ENCODE data around the gene DHCR24. TPM values are rescaled to one million over a fixed set of nuclear protein-coding genes. Genes with fewer than 3 reads are reported as not detected.

DHCR24 gene
- total and polyA plus RNA-seq, 2 experiments from 2014 or later: 124 to 453 TPM

DNA sequence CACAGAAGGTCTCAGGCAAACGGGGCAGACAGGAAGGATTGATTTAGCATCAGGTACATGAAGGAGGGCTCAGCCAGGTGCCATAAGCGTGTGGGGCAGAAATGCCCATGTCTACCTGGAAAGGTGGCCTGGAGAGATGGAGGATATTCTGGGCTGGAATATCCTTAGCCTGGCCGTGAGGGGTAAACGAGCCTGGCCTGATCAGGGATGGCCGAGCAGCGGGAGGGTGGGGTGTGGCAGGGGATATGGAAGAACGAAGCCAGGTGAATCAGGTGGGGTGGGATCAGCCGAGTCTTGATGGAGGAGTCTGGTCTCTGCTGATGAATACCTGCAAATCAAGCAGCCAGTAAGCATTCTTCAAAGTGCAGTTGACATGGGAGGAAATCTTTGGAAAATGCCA, 50.4 kb downstream of the DHCR24 start:
- Histone ChIP-seq H3F3A (replicated peaks; ENCODE audit: low read depth) (no peaks in the 10 kb centered on the region), H3K27ac (ENCODE audit: low read depth) (no peak overlapping the region), H3K4me2 (no peak overlapping the region), H3K4me3 (no peak overlapping the region), H4K20me1 (replicated peaks; ENCODE audit: insufficient read depth) (no peaks in the 10 kb centered on the region), H3K36me3 (ENCODE audit: insufficient read depth) (no peaks in the 10 kb centered on the region), H2AFZ (no peak overlapping the region), H3K9me2 (ENCODE audit: insufficient read depth) (no peaks in the 10 kb centered on the region), H3K79me2 (replicated peaks; ENCODE audit: insufficient read depth) (no peaks in the 10 kb centered on the region), H3K4me1 (ENCODE audit: insufficient read depth) (no peaks in the 10 kb centered on the region), H3K27me3 (ENCODE audit: insufficient read depth) (no peaks in the 10 kb centered on the region)
- Mint-ChIP-seq H3K27me3 (ENCODE audit: insufficient read depth, low read depth, poor library complexity) (peaks cover 11% of the 10 kb centered on the region), H3K36me3 (ENCODE audit: low read depth) (no peaks in the 10 kb centered on the region), H3K9me3 (no peaks in the 10 kb centered on the region), H3K4me1 (peaks cover 4% of the 10 kb centered on the region; the same call in 1 of the 3 replicates), H3K27ac (no peak overlapping the region; the same call in 1 of the 2 replicates), H3K4me3 (no peak overlapping the region)
- no peak for ATAC-seq
- DNase-seq (ENCODE audit: low spot score): no peak
- TF ChIP-seq, protein P1, sequence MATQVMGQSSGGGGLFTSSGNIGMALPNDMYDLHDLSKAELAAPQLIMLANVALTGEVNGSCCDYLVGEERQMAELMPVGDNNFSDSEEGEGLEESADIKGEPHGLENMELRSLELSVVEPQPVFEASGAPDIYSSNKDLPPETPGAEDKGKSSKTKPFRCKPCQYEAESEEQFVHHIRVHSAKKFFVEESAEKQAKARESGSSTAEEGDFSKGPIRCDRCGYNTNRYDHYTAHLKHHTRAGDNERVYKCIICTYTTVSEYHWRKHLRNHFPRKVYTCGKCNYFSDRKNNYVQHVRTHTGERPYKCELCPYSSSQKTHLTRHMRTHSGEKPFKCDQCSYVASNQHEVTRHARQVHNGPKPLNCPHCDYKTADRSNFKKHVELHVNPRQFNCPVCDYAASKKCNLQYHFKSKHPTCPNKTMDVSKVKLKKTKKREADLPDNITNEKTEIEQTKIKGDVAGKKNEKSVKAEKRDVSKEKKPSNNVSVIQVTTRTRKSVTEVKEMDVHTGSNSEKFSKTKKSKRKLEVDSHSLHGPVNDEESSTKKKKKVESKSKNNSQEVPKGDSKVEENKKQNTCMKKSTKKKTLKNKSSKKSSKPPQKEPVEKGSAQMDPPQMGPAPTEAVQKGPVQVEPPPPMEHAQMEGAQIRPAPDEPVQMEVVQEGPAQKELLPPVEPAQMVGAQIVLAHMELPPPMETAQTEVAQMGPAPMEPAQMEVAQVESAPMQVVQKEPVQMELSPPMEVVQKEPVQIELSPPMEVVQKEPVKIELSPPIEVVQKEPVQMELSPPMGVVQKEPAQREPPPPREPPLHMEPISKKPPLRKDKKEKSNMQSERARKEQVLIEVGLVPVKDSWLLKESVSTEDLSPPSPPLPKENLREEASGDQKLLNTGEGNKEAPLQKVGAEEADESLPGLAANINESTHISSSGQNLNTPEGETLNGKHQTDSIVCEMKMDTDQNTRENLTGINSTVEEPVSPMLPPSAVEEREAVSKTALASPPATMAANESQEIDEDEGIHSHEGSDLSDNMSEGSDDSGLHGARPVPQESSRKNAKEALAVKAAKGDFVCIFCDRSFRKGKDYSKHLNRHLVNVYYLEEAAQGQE (IDR thresholded peaks at IDR 0.05; ENCODE audit: unreplicated experiment): no peak
- no peak for TF ChIP-seq JUNB (IDR thresholded peaks at IDR 0.05; ENCODE audit: unreplicated experiment)
- no peak for TF ChIP-seq NANOG (IDR thresholded peaks at IDR 0.05; ENCODE audit: borderline replicate concordance)
- TF ChIP-seq, protein P2, sequence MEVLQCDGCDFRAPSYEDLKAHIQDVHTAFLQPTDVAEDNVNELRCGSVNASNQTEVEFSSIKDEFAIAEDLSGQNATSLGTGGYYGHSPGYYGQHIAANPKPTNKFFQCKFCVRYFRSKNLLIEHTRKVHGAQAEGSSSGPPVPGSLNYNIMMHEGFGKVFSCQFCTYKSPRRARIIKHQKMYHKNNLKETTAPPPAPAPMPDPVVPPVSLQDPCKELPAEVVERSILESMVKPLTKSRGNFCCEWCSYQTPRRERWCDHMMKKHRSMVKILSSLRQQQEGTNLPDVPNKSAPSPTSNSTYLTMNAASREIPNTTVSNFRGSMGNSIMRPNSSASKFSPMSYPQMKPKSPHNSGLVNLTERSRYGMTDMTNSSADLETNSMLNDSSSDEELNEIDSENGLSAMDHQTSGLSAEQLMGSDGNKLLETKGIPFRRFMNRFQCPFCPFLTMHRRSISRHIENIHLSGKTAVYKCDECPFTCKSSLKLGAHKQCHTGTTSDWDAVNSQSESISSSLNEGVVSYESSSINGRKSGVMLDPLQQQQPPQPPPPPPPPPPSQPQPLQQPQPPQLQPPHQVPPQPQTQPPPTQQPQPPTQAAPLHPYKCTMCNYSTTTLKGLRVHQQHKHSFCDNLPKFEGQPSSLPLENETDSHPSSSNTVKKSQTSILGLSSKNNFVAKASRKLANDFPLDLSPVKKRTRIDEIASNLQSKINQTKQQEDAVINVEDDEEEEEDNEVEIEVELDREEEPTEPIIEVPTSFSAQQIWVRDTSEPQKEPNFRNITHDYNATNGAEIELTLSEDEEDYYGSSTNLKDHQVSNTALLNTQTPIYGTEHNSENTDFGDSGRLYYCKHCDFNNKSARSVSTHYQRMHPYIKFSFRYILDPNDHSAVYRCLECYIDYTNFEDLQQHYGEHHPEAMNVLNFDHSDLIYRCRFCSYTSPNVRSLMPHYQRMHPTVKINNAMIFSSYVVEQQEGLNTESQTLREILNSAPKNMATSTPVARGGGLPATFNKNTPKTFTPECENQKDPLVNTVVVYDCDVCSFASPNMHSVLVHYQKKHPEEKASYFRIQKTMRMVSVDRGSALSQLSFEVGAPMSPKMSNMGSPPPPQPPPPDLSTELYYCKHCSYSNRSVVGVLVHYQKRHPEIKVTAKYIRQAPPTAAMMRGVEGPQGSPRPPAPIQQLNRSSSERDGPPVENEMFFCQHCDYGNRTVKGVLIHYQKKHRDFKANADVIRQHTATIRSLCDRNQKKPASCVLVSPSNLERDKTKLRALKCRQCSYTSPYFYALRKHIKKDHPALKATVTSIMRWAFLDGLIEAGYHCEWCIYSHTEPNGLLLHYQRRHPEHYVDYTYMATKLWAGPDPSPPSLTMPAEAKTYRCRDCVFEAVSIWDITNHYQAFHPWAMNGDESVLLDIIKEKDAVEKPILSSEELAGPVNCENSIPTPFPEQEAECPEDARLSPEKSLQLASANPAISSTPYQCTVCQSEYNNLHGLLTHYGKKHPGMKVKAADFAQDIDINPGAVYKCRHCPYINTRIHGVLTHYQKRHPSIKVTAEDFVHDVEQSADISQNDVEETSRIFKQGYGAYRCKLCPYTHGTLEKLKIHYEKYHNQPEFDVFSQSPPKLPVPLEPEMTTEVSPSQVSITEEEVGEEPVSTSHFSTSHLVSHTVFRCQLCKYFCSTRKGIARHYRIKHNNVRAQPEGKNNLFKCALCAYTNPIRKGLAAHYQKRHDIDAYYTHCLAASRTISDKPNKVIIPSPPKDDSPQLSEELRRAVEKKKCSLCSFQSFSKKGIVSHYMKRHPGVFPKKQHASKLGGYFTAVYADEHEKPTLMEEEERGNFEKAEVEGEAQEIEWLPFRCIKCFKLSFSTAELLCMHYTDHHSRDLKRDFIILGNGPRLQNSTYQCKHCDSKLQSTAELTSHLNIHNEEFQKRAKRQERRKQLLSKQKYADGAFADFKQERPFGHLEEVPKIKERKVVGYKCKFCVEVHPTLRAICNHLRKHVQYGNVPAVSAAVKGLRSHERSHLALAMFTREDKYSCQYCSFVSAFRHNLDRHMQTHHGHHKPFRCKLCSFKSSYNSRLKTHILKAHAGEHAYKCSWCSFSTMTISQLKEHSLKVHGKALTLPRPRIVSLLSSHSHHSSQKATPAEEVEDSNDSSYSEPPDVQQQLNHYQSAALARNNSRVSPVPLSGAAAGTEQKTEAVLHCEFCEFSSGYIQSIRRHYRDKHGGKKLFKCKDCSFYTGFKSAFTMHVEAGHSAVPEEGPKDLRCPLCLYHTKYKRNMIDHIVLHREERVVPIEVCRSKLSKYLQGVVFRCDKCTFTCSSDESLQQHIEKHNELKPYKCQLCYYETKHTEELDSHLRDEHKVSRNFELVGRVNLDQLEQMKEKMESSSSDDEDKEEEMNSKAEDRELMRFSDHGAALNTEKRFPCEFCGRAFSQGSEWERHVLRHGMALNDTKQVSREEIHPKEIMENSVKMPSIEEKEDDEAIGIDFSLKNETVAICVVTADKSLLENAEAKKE (CRISPR knock-in tag; IDR thresholded peaks at IDR 0.05): no peak
- no peak for TF ChIP-seq CREB1 (CRISPR knock-in tag; IDR thresholded peaks at IDR 0.05; ENCODE audit: low read depth)
- TF ChIP-seq ZNF114 (CRISPR knock-in tag; IDR thresholded peaks at IDR 0.05): no peak
- TF ChIP-seq EZH2phosphoT487 (IDR thresholded peaks at IDR 0.05; ENCODE audit: unreplicated experiment): no peak
- no peak for TF ChIP-seq EZH2 (IDR thresholded peaks at IDR 0.05; ENCODE audit: low read depth, unreplicated experiment)
- TF ChIP-seq ZNF331 (CRISPR knock-in tag; IDR thresholded peaks at IDR 0.05; ENCODE audit: low read depth): no peak
- TF ChIP-seq, protein P3, sequence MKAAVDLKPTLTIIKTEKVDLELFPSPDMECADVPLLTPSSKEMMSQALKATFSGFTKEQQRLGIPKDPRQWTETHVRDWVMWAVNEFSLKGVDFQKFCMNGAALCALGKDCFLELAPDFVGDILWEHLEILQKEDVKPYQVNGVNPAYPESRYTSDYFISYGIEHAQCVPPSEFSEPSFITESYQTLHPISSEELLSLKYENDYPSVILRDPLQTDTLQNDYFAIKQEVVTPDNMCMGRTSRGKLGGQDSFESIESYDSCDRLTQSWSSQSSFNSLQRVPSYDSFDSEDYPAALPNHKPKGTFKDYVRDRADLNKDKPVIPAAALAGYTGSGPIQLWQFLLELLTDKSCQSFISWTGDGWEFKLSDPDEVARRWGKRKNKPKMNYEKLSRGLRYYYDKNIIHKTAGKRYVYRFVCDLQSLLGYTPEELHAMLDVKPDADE (IDR thresholded peaks at IDR 0.05): no peak
